Uterus (tissue), 4 donors: ENCODE results near the gene MKLN1. TPM values are rescaled to one million over a fixed set of nuclear protein-coding genes. Genes with fewer than 3 reads are reported as not detected.

Experiments used
- DNase-seq, 2 donors: peaks; one replicate each; pipeline ENCODE4 v3.0.0-alpha.2; 2019 to 2020
- H3K27ac ChIP-seq, 2 donors: fragments of 200-600 bp; sonication (generic); 1 replicate in 1 of 2; 2 replicates in 1 of 2; pipeline ENCODE4 v1.5.1; 2016 to 2018
- H3K27me3 ChIP-seq, 2 donors: fragments of 200-600 bp; sonication (generic); one replicate each; pipeline ENCODE4 v1.5.1; 2018 to 2019; ENCODE audit warnings: control low read depth in 1 of 2
- H3K36me3 ChIP-seq, 2 donors: fragments of 200-600 bp; sonication (generic); one replicate each; pipeline ENCODE4 v1.5.1; 2019; ENCODE audit warnings: control low read depth in 1 of 2
- H3K4me1 ChIP-seq, 2 donors: fragments of 200-600 bp; sonication (generic); one replicate each; pipeline ENCODE4 v1.5.1; 2018 to 2019; ENCODE audit warnings: control low read depth in 1 of 2
- H3K4me3 ChIP-seq, 2 donors: fragments of 200-600 bp; sonication (generic); 1 replicate in 1 of 2; 2 replicates in 1 of 2; pipeline ENCODE4 v1.5.1; 2018 to 2019; ENCODE audit warnings: mild to moderate bottlenecking in 1 of 2
- H3K9me3 ChIP-seq, 2 donors: fragments of 200-600 bp; sonication (generic); one replicate each; pipeline ENCODE4 v1.5.1; 2019; ENCODE audit warnings: control low read depth in 1 of 2
- POLR2A ChIP-seq, 2 donors: fragments of 450-650 bp; IDR thresholded peaks; one replicate each; pipeline ENCODE4 v1.6.1; 2016; ENCODE audit warnings: antibody characterized with exemption in 2 of 2, mild to moderate bottlenecking in 1 of 2, moderate library complexity in 1 of 2
- intact Hi-C: fragments of 100-400 bp; cut with DNase I; formaldehyde crosslinking; loops from one replicate; pipeline ENCODE4 v1.15.1; 2023; ENCODE audit warnings: low total_unique reads
- total RNA-seq, 4 donors: library from RNA; depleted of rRNA in 3 of 4; stranded (reverse); fragments of >200 nt in 3 of 4; gene quantifications; one replicate each; pipeline versions ENCODE4 v1.1.0 to v1.2.4, GENCODE V29; 2014 to 2023
- TF ChIP-seq, protein P1 (sequence below), 4 experiments: fragments of 200-600 bp in 2 of 4; fragments of 450-650 bp in 2 of 4; sonication (generic) in 2 of 4; IDR thresholded peaks; one replicate each; pipeline ENCODE4 v1.5.1; 2016 to 2019; ENCODE audit warnings: antibody characterized with exemption in 4 of 4, mild to moderate bottlenecking in 2 of 4, moderate library complexity in 1 of 4
- donor health status: DM: yes; HTN: yes; CAD: no.

Gene MKLN1
- total RNA-seq, 4 donors from 2014 or later, result 52.9 to 311 (median 128) TPM

DNA sequence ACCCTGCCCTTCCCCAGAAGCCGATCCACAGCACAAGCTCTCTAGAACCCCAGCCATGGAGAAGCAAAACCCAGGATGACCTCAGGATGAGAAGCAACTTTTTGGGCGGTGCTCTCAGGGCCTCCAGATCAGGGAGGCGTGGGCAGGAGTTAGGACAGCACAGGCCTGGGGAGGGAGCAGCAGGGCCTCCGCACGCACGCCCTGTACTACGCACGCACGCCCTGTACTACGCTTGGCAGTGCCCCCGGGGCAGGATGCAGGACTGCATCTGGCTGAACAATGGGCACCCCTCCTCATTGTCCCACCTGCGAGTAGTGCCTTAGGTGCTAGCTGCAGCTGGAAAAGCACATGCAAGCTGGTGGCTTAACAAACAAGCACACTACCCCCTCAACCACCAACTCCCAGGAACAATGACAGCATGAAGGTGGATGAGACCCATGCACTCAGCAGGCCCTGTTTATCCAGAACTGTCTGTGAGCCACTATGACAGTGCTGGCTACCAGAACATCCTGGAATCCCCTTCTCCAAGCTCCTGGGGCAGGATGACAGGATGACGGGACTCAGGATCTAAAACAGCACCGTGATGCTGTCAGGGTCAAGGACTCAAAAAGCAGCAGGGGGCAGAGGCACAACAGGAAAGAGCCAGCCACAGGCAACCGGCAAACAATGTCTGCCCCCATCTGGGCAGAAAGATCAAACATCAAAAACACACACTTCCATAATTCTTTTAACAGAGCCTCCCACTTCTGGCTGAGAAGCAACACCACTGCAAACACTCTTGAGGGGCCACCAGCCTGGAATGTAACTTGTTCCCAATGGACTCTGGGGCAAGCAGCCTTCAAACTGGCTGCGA is 217.0 kb downstream of the MKLN1 start:
- no peaks in the 10 kb centered on the region for H3K4me1 ChIP-seq
- no peaks in the 10 kb centered on the region for H3K27me3 ChIP-seq
- DNase-seq, result peak in 1 of 2 donors; percentile 44
- H3K27ac ChIP-seq, result peak overlapping the region; percentile 62 to 71
- no peak overlapping the region for H3K4me3 ChIP-seq
- intact Hi-C loops, result no loop called here
- no peaks in the 10 kb centered on the region for H3K9me3 ChIP-seq
- H3K36me3 ChIP-seq, result no peaks in the 10 kb centered on the region
- TF ChIP-seq, protein P1, sequence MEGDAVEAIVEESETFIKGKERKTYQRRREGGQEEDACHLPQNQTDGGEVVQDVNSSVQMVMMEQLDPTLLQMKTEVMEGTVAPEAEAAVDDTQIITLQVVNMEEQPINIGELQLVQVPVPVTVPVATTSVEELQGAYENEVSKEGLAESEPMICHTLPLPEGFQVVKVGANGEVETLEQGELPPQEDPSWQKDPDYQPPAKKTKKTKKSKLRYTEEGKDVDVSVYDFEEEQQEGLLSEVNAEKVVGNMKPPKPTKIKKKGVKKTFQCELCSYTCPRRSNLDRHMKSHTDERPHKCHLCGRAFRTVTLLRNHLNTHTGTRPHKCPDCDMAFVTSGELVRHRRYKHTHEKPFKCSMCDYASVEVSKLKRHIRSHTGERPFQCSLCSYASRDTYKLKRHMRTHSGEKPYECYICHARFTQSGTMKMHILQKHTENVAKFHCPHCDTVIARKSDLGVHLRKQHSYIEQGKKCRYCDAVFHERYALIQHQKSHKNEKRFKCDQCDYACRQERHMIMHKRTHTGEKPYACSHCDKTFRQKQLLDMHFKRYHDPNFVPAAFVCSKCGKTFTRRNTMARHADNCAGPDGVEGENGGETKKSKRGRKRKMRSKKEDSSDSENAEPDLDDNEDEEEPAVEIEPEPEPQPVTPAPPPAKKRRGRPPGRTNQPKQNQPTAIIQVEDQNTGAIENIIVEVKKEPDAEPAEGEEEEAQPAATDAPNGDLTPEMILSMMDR (IDR thresholded peaks at IDR 0.05), result peak in 3 of 4 experiments; percentile 33 to 48 (median 41)
- TF ChIP-seq POLR2A (IDR thresholded peaks at IDR 0.05), result no peak

DNA sequence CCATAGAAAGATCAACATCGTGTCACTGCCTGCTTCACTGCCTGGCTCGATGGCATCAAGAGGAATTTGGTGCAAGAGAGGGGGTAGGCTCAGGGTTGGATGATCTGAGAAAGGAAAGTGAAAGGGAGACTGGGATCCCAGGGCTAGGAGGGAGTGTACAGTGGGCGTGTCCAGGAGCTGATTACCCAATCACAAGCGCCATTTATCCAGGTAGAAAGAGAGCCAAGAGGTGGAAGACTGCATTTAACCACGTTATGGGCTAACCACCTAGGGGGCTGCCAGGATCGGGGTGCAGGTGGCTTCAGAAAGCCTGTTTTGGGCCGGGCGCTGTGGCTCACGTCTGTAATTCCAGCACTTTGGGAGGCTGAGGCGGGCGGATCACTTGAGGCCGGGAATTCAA is 218.4 kb downstream of the MKLN1 start:
- Histone ChIP-seq H3K27ac (peak overlapping the region; percentile 62 to 71), H3K36me3 (no peaks in the 10 kb centered on the region), H3K4me3 (no peak overlapping the region), H3K9me3 (no peaks in the 10 kb centered on the region), H3K27me3 (no peaks in the 10 kb centered on the region), H3K4me1 (no peaks in the 10 kb centered on the region)
- TF ChIP-seq, protein P1 (IDR thresholded peaks at IDR 0.05), result no peak
- TF ChIP-seq POLR2A (IDR thresholded peaks at IDR 0.05), result peak in 1 of 2 donors; percentile 18
- intact Hi-C loops, result no loop called here
- no peak for DNase-seq

Other genes starting within 250 kb of the MKLN1 start
- gene PODXL, start 228.8 kb downstream of the MKLN1 start, total RNA-seq, result 100 to 1,000 TPM in 1 of 4 donors, 10 to 100 TPM in 3; 33.6 to 135 (median 36.1) TPM